HepG2 (cell line): ENCODE results near the gene KDELR3. TPM values are rescaled to one million over a fixed set of nuclear protein-coding genes. Genes with fewer than 3 reads are reported as not detected.

Source experiments
- CAMTA2 ChIP-seq: sonication (generic); formaldehyde crosslinking; IDR thresholded peaks from 2 replicates; pipeline ENCODE4 v1.4.0; 2020; ENCODE audit warnings: mild to moderate bottlenecking, missing genetic modification reagents, borderline replicate concordance
- KAT7 ChIP-seq: IDR thresholded peaks from 2 replicates; pipeline ENCODE4 v1.6.1; 2018; ENCODE audit warnings: borderline replicate concordance, missing compliant biosample characterization
- SMYD3 ChIP-seq: sonication (generic); formaldehyde crosslinking; IDR thresholded peaks from 2 replicates; pipeline ENCODE4 v1.8.1; 2023; ENCODE audit warnings: mild to moderate bottlenecking, missing genetic modification reagents
- TBX3 ChIP-seq: fragments of 450-650 bp; IDR thresholded peaks from 2 replicates; pipeline ENCODE4 v1.6.1; 2017; ENCODE audit warnings: antibody characterized with exemption, mild to moderate bottlenecking, inconsistent platforms, borderline replicate concordance
- TEAD3 ChIP-seq: optimal IDR thresholded peaks from 2 replicates; pipeline ENCODE3; 2016; ENCODE audit warnings: borderline replicate concordance
- TSC22D2 ChIP-seq: sonication (generic); formaldehyde crosslinking; IDR thresholded peaks from 2 replicates; pipeline ENCODE4 v1.5.1; 2020; ENCODE audit warnings: missing genetic modification reagents, mild to moderate bottlenecking, borderline replicate concordance
- ZBTB8A ChIP-seq: sonication (generic); formaldehyde crosslinking; IDR thresholded peaks from 2 replicates; pipeline ENCODE4 v1.4.0; 2020; ENCODE audit warnings: mild to moderate bottlenecking, low read depth, missing genetic modification reagents, borderline replicate concordance
- ZFP37 ChIP-seq: sonication (generic); formaldehyde crosslinking; IDR thresholded peaks from 2 replicates; pipeline ENCODE4 v1.4.0; 2020; ENCODE audit warnings: missing genetic modification reagents, borderline replicate concordance
- ZMAT3 ChIP-seq: sonication (generic); formaldehyde crosslinking; conservative IDR thresholded peaks from 2 replicates; pipeline ENCODE4 v1.7.0; 2021; ENCODE audit warnings: missing genetic modification reagents
- ZNF543 ChIP-seq: sonication (generic); formaldehyde crosslinking; IDR thresholded peaks from 2 replicates; pipeline ENCODE4 v1.4.0; 2020; ENCODE audit warnings: mild to moderate bottlenecking, missing genetic modification reagents
- ZNF749 ChIP-seq: sonication (generic); formaldehyde crosslinking; IDR thresholded peaks from 2 replicates; pipeline ENCODE4 v1.8.0; 2022; ENCODE audit warnings: mild to moderate bottlenecking, missing genetic modification reagents, moderate library complexity, borderline replicate concordance
- ZNF792 ChIP-seq: IDR thresholded peaks from 2 replicates; pipeline ENCODE4 v1.6.1; 2016
- polyA plus RNA-seq, 8 experiments: library from polyadenylated mRNA; depleted of rRNA in 3 of 8; stranded (reverse) in 7 of 8; unstranded in 1 of 8; fragments of >200 nt; fragmentation: Illumina TruSeq in 4 of 8; extraction: Trizol in 4 of 8; gene quantifications; 2 replicates each; pipeline versions ENCODE4 v1.2.1 to v1.2.3, GENCODE V29; 2011 to 2016; ENCODE audit warnings: low read depth in 4 of 8, missing spikeins in 1 of 8, mixed read lengths in 1 of 8; ENCODE audit not compliant: insufficient read depth in 1 of 8
- total RNA-seq, 5 experiments: library from RNA; depleted of rRNA; stranded (reverse); fragments of >200 nt; fragmentation: Illumina TruSeq; extraction: Trizol; gene quantifications; 2 replicates each; pipeline ENCODE4 v1.2.3, GENCODE V29; 2016; ENCODE audit warnings: low read depth in 1 of 5
- TF ChIP-seq, protein P1 (sequence below), 2 experiments: sonication (generic) in 1 of 2; formaldehyde crosslinking in 1 of 2; IDR thresholded peaks; 2 replicates each; pipeline versions ENCODE4 v1.4.0 to v1.6.1; 2016 to 2020; ENCODE audit warnings: borderline replicate concordance in 1 of 2, low read depth in 1 of 2, mild to moderate bottlenecking in 1 of 2, missing genetic modification reagents in 1 of 2
- TF ChIP-seq, protein P2 (sequence below): sonication (generic); formaldehyde crosslinking; IDR thresholded peaks from 2 replicates; pipeline ENCODE4 v1.4.0; 2020; ENCODE audit warnings: mild to moderate bottlenecking, missing genetic modification reagents
- TF ChIP-seq, protein P3 (sequence below): sonication (generic); formaldehyde crosslinking; IDR thresholded peaks from 2 replicates; pipeline ENCODE4 v1.5.1; 2020; ENCODE audit warnings: mild to moderate bottlenecking, missing genetic modification reagents, moderate library complexity
- TF ChIP-seq, protein P4 (sequence below): sonication (generic); formaldehyde crosslinking; IDR thresholded peaks from 2 replicates; pipeline ENCODE4 v1.5.0; 2020; ENCODE audit warnings: mild to moderate bottlenecking, missing genetic modification reagents, moderate library complexity

The KDELR3 gene
- total and polyA plus RNA-seq, 2 of the 13 experiments (the other 11 are each of a cell fraction or from before 2014, with no cell fraction given) = 24.2 to 65.7 TPM

DNA sequence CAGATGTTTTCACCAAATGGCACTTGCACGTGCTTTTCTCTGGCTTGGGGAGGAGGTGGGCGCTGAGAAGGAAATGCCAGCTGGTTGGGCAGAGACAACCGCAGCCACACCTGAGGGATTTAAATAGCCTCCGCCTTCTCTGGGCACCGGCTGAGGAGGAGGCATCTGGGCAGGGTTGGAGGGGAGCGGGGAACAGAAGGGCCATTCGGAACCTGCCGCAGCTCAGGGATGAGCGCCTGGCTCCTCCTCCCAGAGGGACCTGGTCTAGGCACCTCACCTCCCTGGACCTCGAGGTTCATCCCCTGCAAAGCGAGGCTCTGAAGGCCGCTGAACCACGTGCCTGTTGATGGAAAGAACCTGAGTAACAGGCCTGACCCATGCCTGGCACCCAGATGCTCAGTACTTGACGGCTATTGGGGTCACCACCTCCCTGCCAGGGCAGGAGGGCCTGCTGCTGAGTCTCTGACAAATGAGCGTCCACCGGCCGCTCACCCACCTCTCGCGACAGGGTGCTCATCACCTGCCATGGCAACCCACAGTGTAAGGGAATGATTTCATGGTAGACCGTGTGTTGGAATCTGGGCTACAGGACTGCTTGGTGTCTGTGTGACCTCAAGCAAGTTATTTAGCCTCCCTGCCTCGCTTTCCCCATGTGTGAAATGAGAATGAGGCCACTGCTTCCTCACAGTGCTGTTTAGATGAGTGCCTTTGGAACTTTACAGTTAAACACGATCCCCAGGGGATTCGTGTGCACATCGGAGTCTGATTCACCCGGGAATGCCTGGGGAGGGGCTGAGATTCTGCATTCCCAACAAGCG, 2.0 kb upstream of the KDELR3 start (continued):
- TF ChIP-seq, protein P1, sequence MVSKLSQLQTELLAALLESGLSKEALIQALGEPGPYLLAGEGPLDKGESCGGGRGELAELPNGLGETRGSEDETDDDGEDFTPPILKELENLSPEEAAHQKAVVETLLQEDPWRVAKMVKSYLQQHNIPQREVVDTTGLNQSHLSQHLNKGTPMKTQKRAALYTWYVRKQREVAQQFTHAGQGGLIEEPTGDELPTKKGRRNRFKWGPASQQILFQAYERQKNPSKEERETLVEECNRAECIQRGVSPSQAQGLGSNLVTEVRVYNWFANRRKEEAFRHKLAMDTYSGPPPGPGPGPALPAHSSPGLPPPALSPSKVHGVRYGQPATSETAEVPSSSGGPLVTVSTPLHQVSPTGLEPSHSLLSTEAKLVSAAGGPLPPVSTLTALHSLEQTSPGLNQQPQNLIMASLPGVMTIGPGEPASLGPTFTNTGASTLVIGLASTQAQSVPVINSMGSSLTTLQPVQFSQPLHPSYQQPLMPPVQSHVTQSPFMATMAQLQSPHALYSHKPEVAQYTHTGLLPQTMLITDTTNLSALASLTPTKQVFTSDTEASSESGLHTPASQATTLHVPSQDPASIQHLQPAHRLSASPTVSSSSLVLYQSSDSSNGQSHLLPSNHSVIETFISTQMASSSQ (IDR thresholded peaks at IDR 0.05; ENCODE audit: low read depth) = no peak
- TF ChIP-seq, protein P1 (CRISPR knock-in tag; IDR thresholded peaks at IDR 0.05; ENCODE audit: borderline replicate concordance) = no peak
- TF ChIP-seq KAT7 (no peak), CAMTA2 (CRISPR knock-in tag) (no peak), ZMAT3 (CRISPR knock-in tag) (no peak), ZNF749 (CRISPR knock-in tag) (0 out of 2 replicates have a peak, but pooled peaks have one; percentile 29), TEAD3 (peak; percentile 8), ZBTB8A (CRISPR knock-in tag) (no peak), SMYD3 (no peak), ZNF543 (no peak), ZFP37 (no peak), TBX3 (no peak), ZNF792 (CRISPR knock-in tag) (0 out of 2 replicates have a peak, but pooled peaks have one; percentile 32), TSC22D2 (no peak)
- TF ChIP-seq, protein P2, sequence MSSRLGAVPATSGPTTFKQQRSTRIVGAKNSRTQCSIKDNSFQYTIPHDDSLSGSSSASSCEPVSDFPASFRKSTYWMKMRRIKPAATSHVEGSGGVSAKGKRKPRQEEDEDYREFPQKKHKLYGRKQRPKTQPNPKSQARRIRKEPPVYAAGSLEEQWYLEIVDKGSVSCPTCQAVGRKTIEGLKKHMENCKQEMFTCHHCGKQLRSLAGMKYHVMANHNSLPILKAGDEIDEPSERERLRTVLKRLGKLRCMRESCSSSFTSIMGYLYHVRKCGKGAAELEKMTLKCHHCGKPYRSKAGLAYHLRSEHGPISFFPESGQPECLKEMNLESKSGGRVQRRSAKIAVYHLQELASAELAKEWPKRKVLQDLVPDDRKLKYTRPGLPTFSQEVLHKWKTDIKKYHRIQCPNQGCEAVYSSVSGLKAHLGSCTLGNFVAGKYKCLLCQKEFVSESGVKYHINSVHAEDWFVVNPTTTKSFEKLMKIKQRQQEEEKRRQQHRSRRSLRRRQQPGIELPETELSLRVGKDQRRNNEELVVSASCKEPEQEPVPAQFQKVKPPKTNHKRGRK = no peak
- TF ChIP-seq, protein P3, sequence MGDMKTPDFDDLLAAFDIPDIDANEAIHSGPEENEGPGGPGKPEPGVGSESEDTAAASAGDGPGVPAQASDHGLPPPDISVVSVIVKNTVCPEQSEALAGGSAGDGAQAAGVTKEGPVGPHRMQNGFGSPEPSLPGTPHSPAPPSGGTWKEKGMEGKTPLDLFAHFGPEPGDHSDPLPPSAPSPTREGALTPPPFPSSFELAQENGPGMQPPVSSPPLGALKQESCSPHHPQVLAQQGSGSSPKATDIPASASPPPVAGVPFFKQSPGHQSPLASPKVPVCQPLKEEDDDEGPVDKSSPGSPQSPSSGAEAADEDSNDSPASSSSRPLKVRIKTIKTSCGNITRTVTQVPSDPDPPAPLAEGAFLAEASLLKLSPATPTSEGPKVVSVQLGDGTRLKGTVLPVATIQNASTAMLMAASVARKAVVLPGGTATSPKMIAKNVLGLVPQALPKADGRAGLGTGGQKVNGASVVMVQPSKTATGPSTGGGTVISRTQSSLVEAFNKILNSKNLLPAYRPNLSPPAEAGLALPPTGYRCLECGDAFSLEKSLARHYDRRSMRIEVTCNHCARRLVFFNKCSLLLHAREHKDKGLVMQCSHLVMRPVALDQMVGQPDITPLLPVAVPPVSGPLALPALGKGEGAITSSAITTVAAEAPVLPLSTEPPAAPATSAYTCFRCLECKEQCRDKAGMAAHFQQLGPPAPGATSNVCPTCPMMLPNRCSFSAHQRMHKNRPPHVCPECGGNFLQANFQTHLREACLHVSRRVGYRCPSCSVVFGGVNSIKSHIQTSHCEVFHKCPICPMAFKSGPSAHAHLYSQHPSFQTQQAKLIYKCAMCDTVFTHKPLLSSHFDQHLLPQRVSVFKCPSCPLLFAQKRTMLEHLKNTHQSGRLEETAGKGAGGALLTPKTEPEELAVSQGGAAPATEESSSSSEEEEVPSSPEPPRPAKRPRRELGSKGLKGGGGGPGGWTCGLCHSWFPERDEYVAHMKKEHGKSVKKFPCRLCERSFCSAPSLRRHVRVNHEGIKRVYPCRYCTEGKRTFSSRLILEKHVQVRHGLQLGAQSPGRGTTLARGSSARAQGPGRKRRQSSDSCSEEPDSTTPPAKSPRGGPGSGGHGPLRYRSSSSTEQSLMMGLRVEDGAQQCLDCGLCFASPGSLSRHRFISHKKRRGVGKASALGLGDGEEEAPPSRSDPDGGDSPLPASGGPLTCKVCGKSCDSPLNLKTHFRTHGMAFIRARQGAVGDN (CRISPR knock-in tag) = peak; percentile 89
- TF ChIP-seq, protein P4, sequence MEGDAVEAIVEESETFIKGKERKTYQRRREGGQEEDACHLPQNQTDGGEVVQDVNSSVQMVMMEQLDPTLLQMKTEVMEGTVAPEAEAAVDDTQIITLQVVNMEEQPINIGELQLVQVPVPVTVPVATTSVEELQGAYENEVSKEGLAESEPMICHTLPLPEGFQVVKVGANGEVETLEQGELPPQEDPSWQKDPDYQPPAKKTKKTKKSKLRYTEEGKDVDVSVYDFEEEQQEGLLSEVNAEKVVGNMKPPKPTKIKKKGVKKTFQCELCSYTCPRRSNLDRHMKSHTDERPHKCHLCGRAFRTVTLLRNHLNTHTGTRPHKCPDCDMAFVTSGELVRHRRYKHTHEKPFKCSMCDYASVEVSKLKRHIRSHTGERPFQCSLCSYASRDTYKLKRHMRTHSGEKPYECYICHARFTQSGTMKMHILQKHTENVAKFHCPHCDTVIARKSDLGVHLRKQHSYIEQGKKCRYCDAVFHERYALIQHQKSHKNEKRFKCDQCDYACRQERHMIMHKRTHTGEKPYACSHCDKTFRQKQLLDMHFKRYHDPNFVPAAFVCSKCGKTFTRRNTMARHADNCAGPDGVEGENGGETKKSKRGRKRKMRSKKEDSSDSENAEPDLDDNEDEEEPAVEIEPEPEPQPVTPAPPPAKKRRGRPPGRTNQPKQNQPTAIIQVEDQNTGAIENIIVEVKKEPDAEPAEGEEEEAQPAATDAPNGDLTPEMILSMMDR (CRISPR knock-in tag) = no peak
